Astrocyte (in vitro differentiated cells and primary cell): Measurements from ENCODE around the gene PPM1H. TPM values are rescaled to one million over a fixed set of nuclear protein-coding genes. Genes with fewer than 3 reads are reported as not detected.
"Not testable (repeated sequence)": the region's sequence is repeated elsewhere in the genome, so short reads cannot be mapped to it uniquely, and the experiment has no call there.

ENCODE experiments used
- DNase-seq: peaks from one replicate; pipeline ENCODE4 v3.0.0-alpha.2; 2010; ENCODE audit warnings: low read depth
- FAIRE-seq: peaks from 2 replicates; lab custom pipeline; 2011; peaks lifted over from hg19 to GRCh38; lab: Jason Lieb, UNC
- H2AFZ ChIP-seq: 2 replicates; pipeline ENCODE4 v1.6.0; 2012; ENCODE audit warnings: low read depth, low read length, inconsistent platforms
- H3K27ac ChIP-seq: 2 replicates; pipeline ENCODE4 v1.5.1; 2011; ENCODE audit warnings: low read depth, low read length, inconsistent platforms
- H3K27me3 ChIP-seq: 2 replicates; pipeline ENCODE4 v1.6.0; 2011; ENCODE audit warnings: low read length, inconsistent platforms; ENCODE audit not compliant: insufficient read depth
- H3K36me3 ChIP-seq: 2 replicates; pipeline ENCODE4 v1.5.1; 2011; ENCODE audit warnings: low read length, inconsistent platforms; ENCODE audit not compliant: insufficient read depth
- H3K4me1 ChIP-seq: 2 replicates; pipeline ENCODE4 v1.5.1; 2011; ENCODE audit warnings: low read length, inconsistent platforms; ENCODE audit not compliant: insufficient read depth
- H3K4me2 ChIP-seq: 2 replicates; pipeline ENCODE4 v1.6.0; 2012; ENCODE audit warnings: low read length, inconsistent platforms
- H3K4me3 ChIP-seq: 2 replicates; pipeline ENCODE4 v1.5.1; 2011; ENCODE audit warnings: low read depth, mild to moderate bottlenecking, low read length, inconsistent platforms; ENCODE audit not compliant: insufficient read depth
- H3K79me2 ChIP-seq: 2 replicates; pipeline ENCODE4 v1.6.0; 2012; ENCODE audit warnings: mild to moderate bottlenecking, low read length, inconsistent platforms; ENCODE audit not compliant: insufficient read depth
- H3K9ac ChIP-seq: 2 replicates; pipeline ENCODE4 v1.6.0; 2012; ENCODE audit warnings: mild to moderate bottlenecking, low read length, inconsistent platforms
- H3K9me3 ChIP-seq: 2 replicates; pipeline ENCODE4 v1.5.1; 2012; ENCODE audit warnings: low read depth, mild to moderate bottlenecking, low read length, inconsistent platforms; ENCODE audit not compliant: insufficient read depth
- H4K20me1 ChIP-seq: 2 replicates; pipeline ENCODE4 v1.6.0; 2012; ENCODE audit warnings: low read length, inconsistent platforms; ENCODE audit not compliant: insufficient read depth
- H3K27ac Mint-ChIP-seq: one replicate; pipeline ENCODE4 v1.8.0; 2021; ENCODE audit warnings: mild to moderate bottlenecking, mixed read lengths; ENCODE audit not compliant: unreplicated experiment
- H3K27me3 Mint-ChIP-seq: one replicate; pipeline ENCODE4 v1.8.0; 2021; ENCODE audit warnings: low read depth, mixed read lengths; ENCODE audit not compliant: unreplicated experiment
- H3K36me3 Mint-ChIP-seq: one replicate; pipeline ENCODE4 v1.8.0; 2021; ENCODE audit warnings: low read depth, mixed read lengths; ENCODE audit not compliant: unreplicated experiment
- H3K4me1 Mint-ChIP-seq: one replicate; pipeline ENCODE4 v1.8.0; 2021; ENCODE audit warnings: low read depth, mixed read lengths; ENCODE audit not compliant: unreplicated experiment
- H3K4me3 Mint-ChIP-seq: one replicate; pipeline ENCODE4 v1.8.0; 2021; ENCODE audit warnings: mild to moderate bottlenecking, moderate library complexity, mixed read lengths; ENCODE audit not compliant: unreplicated experiment
- H3K9me3 Mint-ChIP-seq: one replicate; pipeline ENCODE4 v1.8.0; 2021; ENCODE audit warnings: mild to moderate bottlenecking, mixed read lengths; ENCODE audit not compliant: unreplicated experiment
- EZH2 ChIP-seq: IDR thresholded peaks from 2 replicates; pipeline ENCODE4 v1.6.1; 2012; ENCODE audit warnings: mild to moderate bottlenecking, low read length, inconsistent platforms; ENCODE audit not compliant: insufficient read depth
- total RNA-seq: library from RNA; stranded (reverse); gene quantifications from 2 replicates; pipeline ENCODE4 v1.2.1, GENCODE V29; 2021
- TF ChIP-seq, protein P1 (sequence below): IDR thresholded peaks from 2 replicates; pipeline ENCODE4 v1.5.1; 2011; ENCODE audit warnings: low read depth, mild to moderate bottlenecking, inconsistent platforms, low read length, moderate library complexity; ENCODE audit not compliant: insufficient read depth

Gene PPM1H
- total RNA-seq, 1 donor from 2014 or later: 7.8 TPM

DNA sequence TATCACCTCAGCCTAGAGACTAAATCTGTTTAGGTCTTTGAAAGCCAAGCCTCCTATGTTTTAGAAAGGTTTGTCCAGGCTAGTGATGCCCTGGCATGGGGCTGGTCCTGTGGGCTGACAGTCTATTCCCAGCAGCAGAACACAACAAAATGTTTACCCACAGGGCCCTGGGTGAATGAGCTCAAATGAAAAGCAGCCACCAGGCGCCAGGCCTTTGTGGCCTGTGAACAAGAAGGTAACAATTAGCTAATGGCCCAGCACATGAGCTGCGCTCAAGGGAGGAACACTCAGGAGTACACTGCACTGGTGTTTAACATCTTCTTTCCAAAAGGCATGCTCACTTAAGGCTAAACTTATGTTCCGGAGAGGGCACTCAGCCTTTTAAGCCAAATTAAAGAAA lies 266.2 kb downstream of the PPM1H start:
- Histone ChIP-seq H3K79me2 (no peaks in the 10 kb centered on the region), H3K36me3 (no peaks in the 10 kb centered on the region), H3K4me1 (no peaks in the 10 kb centered on the region), H2AFZ (no peak overlapping the region), H3K27ac (no peak overlapping the region), H3K4me3 (no peak overlapping the region), H3K4me2 (no peak overlapping the region), H3K27me3 (no peaks in the 10 kb centered on the region), H3K9me3 (no peaks in the 10 kb centered on the region), H3K9ac (no peak overlapping the region), H4K20me1 (no peaks in the 10 kb centered on the region)
- Mint-ChIP-seq H3K9me3 (no peaks in the 10 kb centered on the region), H3K36me3 (peaks cover 3% of the 10 kb centered on the region), H3K27me3 (no peaks in the 10 kb centered on the region), H3K27ac (no peak overlapping the region), H3K4me1 (no peaks in the 10 kb centered on the region), H3K4me3 (no peak overlapping the region)
- TF ChIP-seq, protein P1, sequence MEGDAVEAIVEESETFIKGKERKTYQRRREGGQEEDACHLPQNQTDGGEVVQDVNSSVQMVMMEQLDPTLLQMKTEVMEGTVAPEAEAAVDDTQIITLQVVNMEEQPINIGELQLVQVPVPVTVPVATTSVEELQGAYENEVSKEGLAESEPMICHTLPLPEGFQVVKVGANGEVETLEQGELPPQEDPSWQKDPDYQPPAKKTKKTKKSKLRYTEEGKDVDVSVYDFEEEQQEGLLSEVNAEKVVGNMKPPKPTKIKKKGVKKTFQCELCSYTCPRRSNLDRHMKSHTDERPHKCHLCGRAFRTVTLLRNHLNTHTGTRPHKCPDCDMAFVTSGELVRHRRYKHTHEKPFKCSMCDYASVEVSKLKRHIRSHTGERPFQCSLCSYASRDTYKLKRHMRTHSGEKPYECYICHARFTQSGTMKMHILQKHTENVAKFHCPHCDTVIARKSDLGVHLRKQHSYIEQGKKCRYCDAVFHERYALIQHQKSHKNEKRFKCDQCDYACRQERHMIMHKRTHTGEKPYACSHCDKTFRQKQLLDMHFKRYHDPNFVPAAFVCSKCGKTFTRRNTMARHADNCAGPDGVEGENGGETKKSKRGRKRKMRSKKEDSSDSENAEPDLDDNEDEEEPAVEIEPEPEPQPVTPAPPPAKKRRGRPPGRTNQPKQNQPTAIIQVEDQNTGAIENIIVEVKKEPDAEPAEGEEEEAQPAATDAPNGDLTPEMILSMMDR: no peak
- TF ChIP-seq EZH2: no peak
- no peak for DNase-seq
- FAIRE-seq: no peak

DNA sequence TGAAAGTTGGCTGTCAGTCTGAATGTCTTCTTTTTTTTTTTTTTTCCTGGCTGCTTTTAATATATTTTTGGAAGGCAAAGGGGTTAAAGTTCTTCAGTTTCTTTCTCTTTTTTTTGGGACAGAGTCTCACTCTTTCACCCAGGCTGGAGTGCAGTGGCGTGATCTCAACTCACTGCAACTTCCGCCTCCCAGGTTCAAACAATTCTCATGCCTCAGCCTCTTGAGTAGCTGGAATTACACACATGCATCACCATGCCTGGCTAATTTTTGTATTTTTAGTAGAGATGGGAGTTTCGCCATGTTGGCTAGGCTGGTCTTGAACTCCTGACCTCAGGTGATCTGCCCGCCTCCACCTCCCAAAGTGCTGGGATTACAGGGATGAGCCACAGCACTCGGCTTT lies 270.0 kb downstream of the PPM1H start:
- H3K4me1 ChIP-seq, H2AFZ ChIP-seq, H3K27me3 Mint-ChIP-seq, H3K9me3 Mint-ChIP-seq, H3K27ac Mint-ChIP-seq, DNase-seq, H3K36me3 Mint-ChIP-seq, H3K4me1 Mint-ChIP-seq, H3K27ac ChIP-seq, H3K79me2 ChIP-seq, FAIRE-seq, H3K4me3 Mint-ChIP-seq, H3K9ac ChIP-seq, H3K4me2 ChIP-seq, H3K4me3 ChIP-seq, H3K36me3 ChIP-seq, H3K27me3 ChIP-seq, H3K9me3 ChIP-seq, H4K20me1 ChIP-seq: not testable (repeated sequence)

DNA sequence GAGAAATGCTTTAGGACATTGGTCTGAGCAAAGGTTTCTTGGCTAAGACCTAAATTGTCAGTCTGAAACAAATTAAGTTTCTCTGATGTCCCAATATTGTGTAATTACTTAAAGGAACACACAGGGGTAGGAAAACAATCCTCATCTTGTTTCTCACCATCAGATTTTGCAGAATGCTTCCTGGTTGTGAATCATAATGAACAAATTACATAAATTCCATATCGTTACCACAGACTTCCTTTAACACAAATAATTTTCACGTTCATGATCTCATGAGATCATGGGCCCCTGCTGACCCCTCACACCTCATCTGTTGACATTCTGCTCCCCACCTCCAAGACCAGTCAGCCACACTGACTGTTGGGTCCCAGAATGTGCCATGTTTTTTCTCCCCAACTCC lies 274.2 kb downstream of the PPM1H start:
- Mint-ChIP-seq H3K9me3 (peaks cover 3% of the 10 kb centered on the region), H3K27me3 (no peaks in the 10 kb centered on the region), H3K4me3 (no peak overlapping the region), H3K36me3 (peaks cover 9% of the 10 kb centered on the region), H3K4me1 (no peaks in the 10 kb centered on the region), H3K27ac (no peak overlapping the region)
- Histone ChIP-seq H3K9ac (no peak overlapping the region), H3K27me3 (no peaks in the 10 kb centered on the region), H3K4me2 (no peak overlapping the region), H3K4me3 (no peak overlapping the region), H3K36me3 (no peaks in the 10 kb centered on the region), H3K27ac (no peak overlapping the region), H2AFZ (no peak overlapping the region), H3K4me1 (peaks cover 6% of the 10 kb centered on the region), H3K9me3 (no peaks in the 10 kb centered on the region), H4K20me1 (no peaks in the 10 kb centered on the region), H3K79me2 (no peaks in the 10 kb centered on the region)
- DNase-seq: peak; percentile 78
- FAIRE-seq: peak; percentile 17
- TF ChIP-seq, protein P1: no peak
- TF ChIP-seq EZH2: no peak
